HG03571 (cell line): ENCODE data around the gene CHID1.

Source experiments
- ATAC-seq: cut with Tn5 transposase; IDR thresholded peaks from one replicate; pipeline ENCODE4 v1.9.1; 2021; ENCODE audit not compliant: unreplicated experiment

CHID1 gene

DNA sequence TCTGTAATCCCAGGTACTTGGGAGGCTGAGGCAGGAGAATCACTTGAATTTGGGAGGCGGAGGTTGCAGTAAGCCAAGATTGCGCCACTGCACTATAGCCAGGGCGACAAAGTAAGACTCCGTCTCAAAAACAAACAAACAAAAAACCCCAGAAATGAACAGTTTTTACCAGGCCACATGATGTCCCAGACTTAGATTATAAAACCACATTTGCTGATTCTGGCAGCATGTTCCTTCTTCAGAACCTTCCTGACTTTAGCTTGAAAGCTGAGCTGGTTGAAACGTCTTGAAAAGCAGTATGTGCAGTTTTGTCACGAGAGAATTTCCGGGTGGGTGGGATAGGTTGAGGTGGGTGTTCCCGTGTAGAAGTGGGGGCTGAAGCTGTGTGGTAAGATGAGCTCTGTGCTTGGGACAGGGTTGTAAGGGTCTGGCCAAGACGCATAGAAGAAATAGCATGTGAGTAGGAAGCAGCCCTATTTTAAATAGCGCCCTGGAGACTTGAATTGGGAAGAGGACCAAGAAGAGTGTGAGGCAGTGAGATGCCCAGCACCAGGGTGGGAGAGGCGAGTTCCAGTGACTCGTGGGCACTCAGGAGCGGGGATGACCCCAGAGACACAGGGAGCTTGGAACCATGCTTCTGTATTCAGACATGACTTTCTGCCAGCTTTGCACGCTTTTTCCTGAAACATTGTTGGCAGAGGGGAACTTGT, 22.7 kb upstream of the CHID1 start:
- no peak for ATAC-seq

DNA sequence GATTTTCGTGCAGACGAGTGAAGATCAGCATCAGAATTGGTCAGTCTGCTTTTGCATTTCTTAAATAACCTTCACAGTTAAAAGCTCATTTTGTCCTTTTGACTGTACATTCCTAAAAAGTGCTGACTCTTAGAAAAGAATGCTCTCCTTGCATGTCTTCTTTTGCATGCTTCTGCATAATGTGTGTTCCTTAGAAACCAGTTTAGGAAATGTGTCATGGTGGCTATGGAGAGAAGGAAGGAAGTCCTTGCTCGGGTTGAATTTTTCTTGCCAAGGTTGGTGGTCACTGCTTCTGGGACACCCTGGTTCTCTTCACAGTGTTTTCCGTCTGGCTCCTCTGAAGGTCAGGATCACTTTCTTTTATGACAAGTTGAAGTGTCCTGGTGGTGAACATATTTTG, 21.8 kb upstream of the CHID1 start:
- ATAC-seq: no peak

DNA sequence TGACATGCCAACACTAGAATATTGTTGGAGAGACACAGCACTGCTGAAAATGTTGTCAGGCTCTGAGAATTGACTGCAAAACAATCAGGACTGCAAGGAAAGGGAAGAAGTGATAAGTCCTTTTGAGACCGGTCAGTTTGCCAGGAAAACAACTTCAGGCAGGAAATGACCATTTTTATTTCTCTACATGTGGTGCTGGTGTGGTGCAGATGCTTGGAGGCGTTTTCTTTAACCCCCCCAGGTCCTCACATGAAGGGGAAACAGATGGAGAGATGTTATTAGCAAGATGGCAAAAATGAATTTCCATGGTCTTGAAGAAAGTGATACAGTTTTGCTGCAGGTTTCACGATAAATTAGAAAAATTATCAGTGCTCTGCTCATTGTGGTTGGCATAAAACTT, 20.8 kb upstream of the CHID1 start:
- ATAC-seq: no peak

DNA sequence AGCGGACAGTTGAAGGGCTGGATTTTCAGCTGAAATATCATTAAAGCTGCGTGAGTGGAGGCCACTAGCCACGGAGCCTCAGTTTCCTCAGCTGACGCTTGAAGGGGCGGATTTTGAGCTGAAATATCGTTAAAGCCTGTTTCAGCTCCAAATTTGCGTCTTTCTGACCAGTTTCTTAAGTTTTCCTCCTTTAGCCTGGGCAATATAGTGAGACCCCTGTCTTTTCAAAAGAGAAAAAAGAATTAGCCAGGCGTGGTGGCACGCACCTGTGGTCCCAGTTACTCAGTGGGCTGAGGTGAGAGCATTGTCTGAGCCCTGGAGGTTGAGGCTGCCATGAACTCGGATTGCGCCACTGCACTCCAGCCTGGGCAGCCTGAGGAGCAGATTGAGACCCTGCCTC, 18.8 kb upstream of the CHID1 start:
- no peak for ATAC-seq

DNA sequence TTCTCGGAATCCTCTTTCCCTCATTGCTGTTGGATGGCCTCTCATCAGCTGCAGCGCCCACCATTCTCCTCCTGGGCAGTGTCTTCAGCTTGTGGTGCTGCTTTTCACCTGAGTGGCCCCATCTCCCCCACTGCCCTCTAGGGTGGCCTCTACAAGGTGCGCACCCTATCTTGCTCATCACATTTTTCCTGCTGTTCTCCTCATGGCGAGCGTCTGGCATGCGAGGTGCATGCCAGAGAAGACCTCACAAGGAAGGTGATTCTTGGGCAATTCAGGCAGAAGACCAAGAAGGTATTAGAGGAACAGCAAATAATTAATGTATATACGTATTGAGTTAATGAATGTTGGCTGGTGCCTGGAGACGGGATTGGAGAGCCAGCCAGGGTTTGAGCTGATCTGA, 18.2 kb upstream of the CHID1 start:
- ATAC-seq: no peak

DNA sequence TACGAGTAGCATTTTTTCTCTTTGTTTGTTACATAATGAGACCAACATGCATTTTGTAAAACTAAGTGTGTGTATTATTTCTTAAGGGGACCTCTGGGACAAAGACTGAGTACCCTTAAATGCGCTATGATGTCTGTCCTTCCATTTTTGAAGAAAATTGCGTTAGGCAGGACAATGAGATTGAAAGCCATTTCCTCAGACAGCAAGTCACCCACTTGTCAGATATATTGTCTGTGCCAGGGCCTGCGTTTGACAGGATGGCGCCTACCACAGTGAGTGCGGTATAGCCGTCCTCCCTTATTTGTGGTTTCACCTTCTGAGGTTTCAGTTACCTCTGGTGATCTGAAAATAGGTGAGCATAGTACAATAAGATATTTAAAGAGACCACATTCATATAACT, 17.3 kb upstream of the CHID1 start:
- no peak for ATAC-seq

DNA sequence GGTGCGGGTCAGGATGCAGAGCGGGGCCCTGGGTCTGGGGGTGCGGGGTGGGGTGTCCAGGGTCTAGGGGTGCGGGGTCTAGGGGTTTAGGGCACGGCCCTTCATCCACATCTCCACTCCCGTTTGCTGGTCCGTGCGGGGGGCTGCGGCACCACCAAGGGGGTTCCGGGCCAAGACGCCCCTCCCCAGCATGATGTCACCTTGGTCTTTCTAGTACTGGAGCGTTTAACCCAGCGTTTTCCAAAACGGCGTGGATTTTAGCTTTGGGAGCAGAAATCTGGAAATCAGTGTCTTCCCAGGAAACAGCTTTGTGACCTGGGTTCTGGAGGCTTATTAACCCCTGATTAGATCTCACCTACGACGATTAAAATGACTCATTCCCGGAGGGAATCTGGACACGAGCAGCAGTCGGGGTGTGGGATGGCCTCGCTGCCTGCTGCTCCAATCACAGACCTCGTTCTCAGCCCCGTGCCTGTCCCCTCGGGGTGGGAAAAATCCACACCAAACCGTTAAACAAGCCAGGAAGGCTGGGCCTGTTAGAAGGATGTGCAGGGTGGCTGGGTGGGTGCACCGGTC, 15.8 kb upstream of the CHID1 start:
- ATAC-seq: no peak

DNA sequence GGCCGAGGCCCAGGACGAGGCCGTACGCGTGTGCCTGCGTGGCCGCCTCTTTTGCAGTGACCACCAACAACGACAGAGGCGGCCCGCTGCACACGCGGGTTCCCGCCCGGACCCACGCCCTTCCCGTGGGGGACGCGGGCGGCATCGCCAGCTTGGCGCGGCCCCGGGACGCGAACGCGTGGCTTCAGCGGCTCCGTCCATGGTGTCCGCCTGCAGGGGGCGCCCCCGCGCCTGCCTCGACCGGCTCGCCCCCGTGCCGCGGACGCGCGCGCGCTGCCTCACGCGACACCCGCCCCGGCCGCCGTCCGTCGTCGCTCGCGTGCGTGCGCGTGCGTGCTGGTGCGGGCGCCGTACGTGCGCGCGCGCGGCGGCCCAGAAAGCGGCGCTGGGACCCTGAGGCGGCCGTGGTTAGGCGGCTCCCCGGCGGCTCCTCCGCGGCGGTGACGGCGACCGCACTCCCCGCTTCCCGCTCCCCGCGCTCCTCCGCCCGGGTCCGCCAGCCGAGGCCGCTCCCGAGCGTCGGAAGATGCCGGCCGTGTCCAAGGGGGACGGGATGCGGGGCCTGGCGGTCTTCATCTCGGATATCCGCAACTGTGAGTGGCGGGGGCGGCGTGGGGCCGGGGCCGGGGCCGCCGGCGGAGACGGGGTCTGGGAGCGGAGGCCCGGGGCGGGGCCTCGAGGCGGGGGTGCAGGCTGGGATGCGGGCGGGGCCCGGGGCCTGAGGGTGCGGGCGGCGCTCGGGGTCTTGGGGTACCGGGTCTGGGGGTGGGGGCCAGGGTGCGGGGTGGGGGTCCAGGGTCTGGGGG, 15.1 kb upstream of the CHID1 start, which contains the start of gene AP2A2:
TSS of gene AP2A2 (plus strand) at position 375 of the 806 bp plus-strand sequence. CDS start at position 527, 152 bp downstream.
- ATAC-seq: peak; percentile 55

DNA sequence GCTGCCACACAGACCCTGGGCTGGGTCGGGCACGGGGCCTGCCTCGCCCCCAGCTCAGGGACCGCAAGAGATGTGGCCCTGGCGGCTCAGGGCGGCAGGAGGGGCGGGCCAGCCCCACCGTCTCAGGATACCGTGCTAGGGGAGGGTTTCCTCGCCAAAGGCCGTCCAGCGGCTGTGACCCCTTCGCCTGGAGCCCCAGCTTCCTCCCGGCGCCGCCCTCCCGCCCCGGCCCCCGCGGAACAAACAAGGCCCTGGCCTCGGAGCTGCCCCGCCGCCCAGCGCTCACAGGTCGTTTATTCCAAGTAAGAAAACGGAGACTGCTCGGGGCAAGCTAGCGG, 14.5 kb upstream of the CHID1 start:
- no peak for ATAC-seq

DNA sequence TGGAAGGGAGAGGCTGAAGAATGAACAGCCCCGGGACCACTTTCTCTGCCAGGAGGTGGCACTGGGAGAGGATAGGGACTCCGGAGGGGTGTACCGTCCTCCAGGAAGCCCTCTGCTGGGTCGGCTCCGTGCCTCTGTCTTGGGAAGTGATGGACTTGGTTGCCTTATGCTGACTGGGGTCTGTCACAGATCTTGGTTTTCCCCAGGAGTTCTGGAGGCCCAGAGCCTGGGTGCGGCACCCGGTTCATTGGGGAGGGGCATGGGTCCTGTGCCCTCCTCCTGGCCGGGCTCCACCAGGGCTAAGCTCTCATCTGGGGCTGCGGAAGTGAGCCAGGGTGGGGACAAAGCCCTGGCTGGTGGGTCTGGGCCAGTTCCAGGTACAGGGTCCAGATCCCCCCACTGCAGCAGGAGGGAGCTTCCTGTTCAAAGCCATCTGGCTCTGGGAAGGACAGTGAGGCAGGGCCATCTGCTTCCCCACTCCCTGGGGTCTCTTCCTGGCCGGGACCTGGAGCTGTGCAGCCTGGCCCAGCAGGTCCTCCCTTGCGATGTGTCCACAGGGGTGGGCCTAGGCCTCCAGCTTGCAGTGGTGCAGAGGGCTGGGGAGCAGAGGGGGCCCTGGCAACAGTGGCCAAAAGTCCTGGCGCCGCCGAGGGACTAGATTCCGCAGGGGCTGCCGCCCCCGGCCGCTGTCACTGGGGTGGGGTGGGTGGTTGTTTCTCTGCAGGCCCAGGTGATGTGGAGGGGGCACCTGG, 14.0 kb upstream of the CHID1 start:
- ATAC-seq: no peak

DNA sequence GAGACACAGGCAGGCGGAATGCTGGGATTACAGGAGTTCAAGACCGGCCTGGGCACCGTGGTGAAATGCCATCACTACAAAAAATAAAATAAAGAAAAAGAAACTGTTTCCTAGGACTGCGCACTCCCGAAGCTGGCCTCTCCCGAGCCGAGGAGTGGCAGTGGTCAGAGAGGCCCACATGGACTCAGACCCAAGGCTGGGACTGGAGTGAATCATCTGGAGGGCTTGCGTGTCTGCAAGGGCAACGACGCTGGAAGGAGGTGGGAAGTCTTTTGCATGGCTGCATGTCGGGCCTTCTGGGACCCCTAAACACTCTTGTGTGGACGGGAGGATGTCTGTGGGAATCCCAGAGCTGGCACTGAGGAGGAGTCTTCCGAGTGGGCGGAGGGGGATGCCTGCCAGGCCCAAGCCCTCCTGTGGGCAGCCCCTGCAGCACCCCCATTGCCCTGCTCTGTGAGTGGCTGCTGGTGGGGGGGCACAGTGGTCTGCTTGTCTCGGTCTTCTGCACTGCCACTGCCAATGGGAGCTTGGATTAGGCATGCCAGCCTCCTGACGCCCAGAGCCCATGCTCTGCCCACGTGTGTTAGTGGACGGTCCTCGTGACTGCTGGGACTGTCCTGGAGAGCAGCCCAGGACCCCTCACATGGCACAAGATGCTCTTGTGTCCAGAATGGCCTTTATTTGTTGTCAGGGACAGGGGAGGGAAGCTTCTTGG, 13.2 kb upstream of the CHID1 start:
- no peak for ATAC-seq

DNA sequence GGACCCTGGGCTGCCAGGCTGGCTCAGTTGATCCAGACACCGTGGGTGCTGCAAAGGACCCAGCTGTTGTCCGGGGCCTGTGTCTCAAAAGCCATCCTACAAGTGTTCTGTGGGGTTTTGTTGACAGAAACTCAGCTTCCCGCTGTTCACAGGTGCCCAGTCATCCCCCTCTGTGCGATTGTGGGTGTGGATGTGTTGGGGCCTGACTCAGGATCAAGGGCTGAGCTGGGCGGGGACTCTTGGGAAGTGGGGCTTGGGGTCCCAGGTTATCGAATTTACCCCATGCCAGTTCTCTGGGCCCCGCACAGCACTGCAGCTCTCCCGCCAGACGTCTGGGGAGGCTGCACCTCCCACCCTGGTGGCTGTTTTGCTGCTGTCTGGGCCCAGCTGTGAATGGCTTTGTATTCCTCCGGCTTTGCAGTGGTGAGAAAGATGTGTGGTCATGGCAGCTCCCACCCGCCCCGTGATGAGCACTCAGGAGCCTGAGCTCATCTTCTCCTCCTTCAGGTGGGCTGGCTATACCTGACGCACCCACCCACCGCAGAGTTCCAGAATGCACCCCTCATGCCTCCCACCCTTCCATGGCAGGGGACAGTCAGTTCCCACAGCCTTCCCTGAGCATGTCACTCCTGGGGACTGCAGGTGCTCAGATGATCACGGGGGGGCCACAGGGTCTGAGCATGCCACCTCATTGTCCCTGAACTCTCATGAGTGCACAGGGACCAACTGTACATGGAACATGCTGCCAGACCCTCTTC, 11.5 kb upstream of the CHID1 start:
- ATAC-seq: no peak

DNA sequence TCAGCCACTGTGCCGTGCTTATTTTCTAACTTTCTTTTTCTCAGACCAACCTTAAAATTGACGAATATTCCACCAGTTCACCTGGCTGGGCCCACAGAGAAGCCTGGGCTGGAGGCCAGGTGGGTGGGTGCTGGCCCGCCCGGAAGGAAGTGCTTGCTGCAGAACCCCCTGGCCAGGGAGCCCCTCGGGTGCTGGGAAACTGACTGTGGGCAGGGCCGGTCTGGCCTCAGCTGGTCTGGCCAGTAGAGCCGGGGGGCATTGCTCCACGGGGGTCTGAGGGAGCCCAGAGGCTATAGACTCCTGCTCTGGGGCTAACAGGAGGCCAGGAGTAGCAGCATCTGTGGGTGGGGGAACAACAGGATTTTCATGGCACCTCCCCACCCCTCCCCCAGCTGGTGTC, 6.8 kb upstream of the CHID1 start:
- no peak for ATAC-seq

DNA sequence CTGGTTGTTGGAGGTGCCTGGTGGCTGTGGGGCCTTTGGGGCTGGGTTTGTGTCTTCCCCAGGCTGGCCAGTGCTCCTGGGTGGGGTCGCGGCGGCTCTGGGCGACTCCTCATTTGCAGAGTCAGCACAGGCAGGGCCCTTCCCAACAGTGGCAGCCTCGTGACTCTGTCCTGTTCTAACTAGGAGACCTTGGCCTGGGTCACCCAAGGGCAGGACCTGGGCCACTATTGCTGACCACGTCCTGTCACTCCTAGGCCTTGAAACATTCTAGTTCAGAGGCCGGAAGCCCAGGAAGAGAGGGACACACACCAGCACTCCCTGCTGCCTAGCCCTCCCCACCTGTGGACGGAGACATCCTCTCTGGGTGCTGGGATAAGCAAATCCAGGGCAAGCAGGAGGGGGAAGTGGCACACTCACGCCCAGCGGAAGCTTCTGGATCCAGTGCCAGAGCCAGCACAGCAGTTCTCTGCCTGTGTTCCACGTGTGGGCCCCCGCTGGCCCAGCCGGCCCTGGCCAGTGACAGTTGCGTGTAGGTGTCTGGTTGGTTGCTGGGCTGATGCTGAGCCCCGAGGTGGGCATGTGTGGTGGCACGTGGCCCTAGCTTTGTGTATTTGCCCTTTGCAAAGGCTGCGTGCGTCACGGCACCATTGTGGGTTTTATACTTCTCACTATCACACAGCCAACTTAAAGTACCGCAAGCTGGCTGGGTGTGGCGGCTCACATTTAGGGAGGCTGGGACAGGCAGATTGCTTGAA, 4.3 kb upstream of the CHID1 start:
- no peak for ATAC-seq

DNA sequence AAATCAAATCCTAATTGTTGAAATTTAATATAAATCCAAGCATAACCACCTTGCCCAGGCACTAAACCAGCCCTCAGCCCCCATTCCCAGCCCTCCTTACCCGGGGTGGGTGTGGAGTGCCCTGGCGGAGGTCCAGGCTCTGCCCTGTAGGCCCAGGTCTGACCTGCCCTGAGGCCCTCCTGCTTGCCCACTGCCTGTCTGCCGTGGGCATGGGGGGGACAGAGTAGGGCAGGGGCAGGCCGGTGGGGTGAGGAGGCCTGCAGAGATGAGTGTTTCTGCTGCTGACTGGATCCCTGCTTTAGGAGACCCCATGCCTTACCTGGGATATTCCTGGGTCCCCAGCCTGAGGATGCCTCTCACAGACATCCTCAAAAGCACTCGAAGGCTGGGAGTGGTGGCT, 3.6 kb upstream of the CHID1 start:
- no peak for ATAC-seq

DNA sequence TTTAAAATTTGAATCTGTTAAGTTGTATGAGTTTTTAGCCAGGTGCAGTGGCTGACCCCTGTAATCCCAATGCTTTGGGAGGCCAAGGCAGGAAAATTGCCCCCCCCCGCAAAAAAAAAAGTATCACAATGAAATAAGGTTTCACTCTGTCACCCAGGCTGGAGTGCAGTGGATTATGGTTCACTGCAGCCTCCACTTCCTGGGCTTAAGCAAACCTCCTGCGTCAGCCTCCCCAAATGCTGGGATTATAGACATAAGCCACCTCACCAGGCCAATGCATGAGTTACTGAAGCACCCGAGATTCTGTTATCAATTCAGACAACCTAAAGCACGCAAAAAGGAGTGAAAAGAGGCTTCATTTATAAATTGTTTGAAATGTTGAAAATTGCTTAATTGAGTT, 2.4 kb upstream of the CHID1 start:
- no peak for ATAC-seq

DNA sequence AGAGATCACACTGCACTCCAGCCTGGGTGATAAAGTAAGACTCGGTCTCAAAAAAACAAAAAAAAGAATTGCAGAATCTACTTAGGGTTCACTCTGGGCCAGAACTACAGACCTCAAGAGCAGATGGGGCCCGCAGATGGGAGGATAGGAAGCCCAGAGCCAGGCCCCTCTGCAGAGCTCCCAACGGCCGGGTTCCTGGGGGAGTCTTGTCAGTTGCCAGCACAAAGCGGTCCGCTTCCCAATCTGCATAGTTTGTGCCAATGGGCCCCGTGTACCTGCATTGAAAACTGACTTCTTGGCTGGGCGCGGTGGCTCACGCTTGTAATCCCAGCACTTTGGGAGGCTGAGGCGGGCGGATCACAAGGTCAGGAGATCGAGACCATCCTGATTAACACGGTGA, 1.7 kb upstream of the CHID1 start:
- ATAC-seq: no peak

DNA sequence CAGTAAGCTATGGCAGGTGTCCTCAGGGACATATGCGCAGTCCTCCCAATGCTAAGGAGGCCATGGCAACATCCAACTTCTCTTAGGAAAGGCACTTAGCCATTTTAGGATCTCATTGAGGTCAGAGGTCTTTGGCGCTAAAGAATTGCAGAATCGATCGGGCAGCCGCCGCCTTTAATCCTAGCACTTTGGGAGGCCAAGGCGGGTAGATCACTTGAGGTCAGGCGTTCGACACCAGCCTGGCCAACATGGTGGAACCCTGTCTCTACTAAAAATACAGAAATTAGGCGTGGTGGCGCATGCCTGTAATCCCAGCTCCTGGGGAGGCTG, 1.2 kb upstream of the CHID1 start:
- no peak for ATAC-seq

DNA sequence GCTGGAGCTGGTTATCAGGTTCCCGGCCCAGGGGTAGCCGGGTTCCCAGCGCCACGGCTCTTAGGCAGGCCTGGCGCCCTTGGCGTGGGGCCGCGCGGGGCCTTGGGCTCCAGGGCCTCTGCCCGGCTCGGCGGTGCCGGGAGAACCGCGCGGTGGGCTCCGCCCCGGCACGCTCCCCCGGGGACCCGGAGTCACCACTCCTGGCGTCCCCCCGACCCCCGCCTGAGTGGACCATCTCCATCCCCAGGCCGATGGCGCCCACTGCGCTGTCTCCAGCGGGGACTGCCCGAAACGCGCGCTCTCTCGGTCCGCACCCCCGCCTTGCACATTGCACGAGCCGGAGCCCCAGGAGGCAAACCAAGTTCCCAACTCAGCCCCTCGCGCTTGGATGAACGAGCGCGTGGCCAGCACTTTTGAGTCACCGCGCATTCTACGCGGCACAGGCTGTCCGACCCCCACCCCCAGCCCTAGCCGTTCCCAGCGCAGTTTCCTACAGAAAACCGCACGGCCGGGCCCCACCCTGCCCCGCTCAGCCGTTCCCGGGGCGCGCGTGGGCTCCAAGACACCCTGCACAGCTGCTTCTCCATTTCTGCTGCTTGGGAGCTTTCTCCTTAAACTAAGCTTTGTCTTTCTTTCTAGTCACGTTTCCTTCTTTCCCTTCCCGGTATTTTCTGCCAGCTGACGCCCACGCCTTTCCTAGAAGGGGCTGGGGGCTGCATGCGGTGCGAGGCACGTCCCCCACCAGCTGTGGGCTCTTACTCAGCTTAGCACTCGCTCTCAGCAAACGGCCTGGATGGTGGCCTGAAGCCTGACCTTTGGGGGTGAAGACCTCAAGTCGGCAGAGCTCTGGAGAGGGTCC, 650 bp upstream of the CHID1 start:
- no peak for ATAC-seq
